Right cardiac atrium (tissue), 5 donors: ENCODE results near the gene ATP5F1D. TPM values are rescaled to one million over a fixed set of nuclear protein-coding genes. Genes with fewer than 3 reads are reported as not detected.

Experiments
- polyA plus RNA-seq: library from polyadenylated mRNA; stranded (reverse); fragments of 200-250 nt; gene quantifications from one replicate; pipeline ENCODE4 v1.2.3, GENCODE V29; 2013
- total RNA-seq, 4 donors: library from RNA; stranded (reverse); fragmentation: NEBNext Ultra II Directional; extraction: Animal tissue kit (Norgen Biotek cat#: 25700); gene quantifications; one replicate each; pipeline ENCODE4 v1.2.1, GENCODE V29; 2021
- donor health status: healthy with polysubstance abuse.
- donor health status: DM: no; HTN: yes; CAD: no.
- donor health status: DM: no; HTN: no; CAD: no.
- donor health status: DM: no; HTN: yes; CAD: no; lungs with severe emphysema.
- donor health status: DM: yes; HTN: yes; CAD: no.

ATP5F1D gene
- total and polyA plus RNA-seq, 5 donors: 490 to 706 (median 648) TPM

Other genes starting within 250 kb of the ATP5F1D start
- gene GRIN3B, start 241.3 kb upstream of the ATP5F1D start, total RNA-seq: under 1 TPM in 1 of 4 donors, not detected in 3; 0.06 TPM
- gene GRIN3B, start 241.3 kb upstream of the ATP5F1D start, polyA plus RNA-seq: not detected
- gene TMEM259, start 220.6 kb upstream of the ATP5F1D start, total RNA-seq: 100 to 1,000 TPM; 127 to 161 (median 143) TPM
- 164 TPM for gene TMEM259, start 220.6 kb upstream of the ATP5F1D start, polyA plus RNA-seq
- gene RNU6-2, start 220.2 kb upstream of the ATP5F1D start, total RNA-seq: not detected
- gene RNU6-2, start 220.2 kb upstream of the ATP5F1D start, polyA plus RNA-seq: not detected
- 10 to 100 TPM; 57.4 to 75.9 (median 63.8) TPM for gene CNN2, start 215.1 kb upstream of the ATP5F1D start, total RNA-seq
- gene CNN2, start 215.1 kb upstream of the ATP5F1D start, polyA plus RNA-seq: 52.1 TPM
- gene ABCA7, start 201.6 kb upstream of the ATP5F1D start, total RNA-seq: 10 to 100 TPM in 1 of 4 donors, 1 to 10 TPM in 3; 7.3 to 10.4 (median 8.7) TPM
- gene ABCA7, start 201.6 kb upstream of the ATP5F1D start, polyA plus RNA-seq: 9.1 TPM
- 10 to 100 TPM in 1 of 4 donors, 1 to 10 TPM in 3; 7.7 to 10.4 (median 9.2) TPM for gene ARHGAP45, start 174.6 kb upstream of the ATP5F1D start, total RNA-seq
- gene ARHGAP45, start 174.6 kb upstream of the ATP5F1D start, polyA plus RNA-seq: 5.9 TPM
- gene POLR2E, start 146.4 kb upstream of the ATP5F1D start, total RNA-seq: 100 to 1,000 TPM; 110 to 145 (median 131) TPM
- gene POLR2E, start 146.4 kb upstream of the ATP5F1D start, polyA plus RNA-seq: 179 TPM
- 100 to 1,000 TPM; 300 to 374 (median 359) TPM for gene GPX4, start 137.8 kb upstream of the ATP5F1D start, total RNA-seq
- gene GPX4, start 137.8 kb upstream of the ATP5F1D start, polyA plus RNA-seq: 713 TPM
- gene SBNO2, start 67.5 kb upstream of the ATP5F1D start, total RNA-seq: 10 to 100 TPM; 18.0 to 44.5 (median 20.5) TPM
- 13.4 TPM for gene SBNO2, start 67.5 kb upstream of the ATP5F1D start, polyA plus RNA-seq
- gene STK11, start 36.0 kb upstream of the ATP5F1D start, total RNA-seq: 10 to 100 TPM; 56.9 to 62.0 (median 57.7) TPM
- 64.5 TPM for gene STK11, start 36.0 kb upstream of the ATP5F1D start, polyA plus RNA-seq
- gene CBARP, start 3.7 kb upstream of the ATP5F1D start, total RNA-seq: 1 to 10 TPM in 3 of 4 donors, under 1 TPM in 1; 0.89 to 2.2 (median 1.5) TPM
- 0.97 TPM for gene CBARP, start 3.7 kb upstream of the ATP5F1D start, polyA plus RNA-seq
- 100 to 1,000 TPM in 1 of 4 donors, 10 to 100 TPM in 3; 50.2 to 123 (median 62.4) TPM for gene MIDN, start 6.8 kb downstream of the ATP5F1D start, total RNA-seq
- 45.6 TPM for gene MIDN, start 6.8 kb downstream of the ATP5F1D start, polyA plus RNA-seq
- 100 to 1,000 TPM; 288 to 417 (median 333) TPM for gene CIRBP, start 27.6 kb downstream of the ATP5F1D start, total RNA-seq
- 370 TPM for gene CIRBP, start 27.6 kb downstream of the ATP5F1D start, polyA plus RNA-seq
- gene FAM174C, start 33.8 kb downstream of the ATP5F1D start, total RNA-seq: 10 to 100 TPM; 15.9 to 18.1 (median 17.0) TPM
- 25.3 TPM for gene FAM174C, start 33.8 kb downstream of the ATP5F1D start, polyA plus RNA-seq
- not detected for gene EFNA2, start 44.1 kb downstream of the ATP5F1D start, total RNA-seq
- gene EFNA2, start 44.1 kb downstream of the ATP5F1D start, polyA plus RNA-seq: not detected
- gene NDUFS7, start 142.2 kb downstream of the ATP5F1D start, total RNA-seq: 100 to 1,000 TPM; 209 to 294 (median 259) TPM
- 437 TPM for gene NDUFS7, start 142.2 kb downstream of the ATP5F1D start, polyA plus RNA-seq
- gene GAMT, start 159.8 kb downstream of the ATP5F1D start, total RNA-seq: 10 to 100 TPM; 49.2 to 76.2 (median 66.4) TPM
- gene GAMT, start 159.8 kb downstream of the ATP5F1D start, polyA plus RNA-seq: 124 TPM
- 10 to 100 TPM; 78.7 to 92.1 (median 85.0) TPM for gene DAZAP1, start 165.8 kb downstream of the ATP5F1D start, total RNA-seq
- gene DAZAP1, start 165.8 kb downstream of the ATP5F1D start, polyA plus RNA-seq: 65.3 TPM
- gene RPS15, start 196.6 kb downstream of the ATP5F1D start, total RNA-seq: 100 to 1,000 TPM; 635 to 772 (median 696) TPM
- 1,857 TPM for gene RPS15, start 196.6 kb downstream of the ATP5F1D start, polyA plus RNA-seq
- gene APC2, start 208.4 kb downstream of the ATP5F1D start, total RNA-seq: under 1 TPM; 0.45 to 0.88 (median 0.68) TPM
- 0.61 TPM for gene APC2, start 208.4 kb downstream of the ATP5F1D start, polyA plus RNA-seq
- 10 to 100 TPM; 14.4 to 19.2 (median 18.1) TPM for gene C19orf25, start 237.5 kb downstream of the ATP5F1D start, total RNA-seq
- gene C19orf25, start 237.5 kb downstream of the ATP5F1D start, polyA plus RNA-seq: 23.6 TPM
- 1 to 10 TPM in 3 of 4 donors, under 1 TPM in 1; 0.33 to 2.4 (median 1.4) TPM for gene PCSK4, start 248.6 kb downstream of the ATP5F1D start, total RNA-seq
- 1.7 TPM for gene PCSK4, start 248.6 kb downstream of the ATP5F1D start, polyA plus RNA-seq
- gene REEP6, start 249.4 kb downstream of the ATP5F1D start, total RNA-seq: 1 to 10 TPM; 1.1 to 1.8 (median 1.4) TPM
- gene REEP6, start 249.4 kb downstream of the ATP5F1D start, polyA plus RNA-seq: 7.5 TPM